Liver (tissue), 9 donors: Measurements from ENCODE around the gene PTPN23. TPM values are rescaled to one million over a fixed set of nuclear protein-coding genes. Genes with fewer than 3 reads are reported as not detected.

Experiments
- DNase-seq: peaks from one replicate; pipeline ENCODE4 v3.0.0-alpha.2; 2017; ENCODE audit warnings: low spot score
- H3K27ac ChIP-seq, 2 donors: one replicate each; pipeline ENCODE4 v1.7.0; 2013; ENCODE audit warnings: inconsistent platforms in 2 of 2, low read length in 2 of 2, control low read depth in 1 of 2, low read depth in 1 of 2, mild to moderate bottlenecking in 1 of 2
- H3K27me3 ChIP-seq, 4 donors: one replicate each; pipeline versions ENCODE4 v1.6.1 to v1.7.0; 2013; ENCODE audit warnings: low read length in 3 of 4, inconsistent platforms in 1 of 4, mild to moderate bottlenecking in 1 of 4, moderate library complexity in 1 of 4; ENCODE audit not compliant: control insufficient read depth in 4 of 4, insufficient read depth in 4 of 4
- H3K36me3 ChIP-seq, 4 donors: one replicate each; pipeline versions ENCODE4 v1.6.1 to v1.7.0; 2013; ENCODE audit warnings: low read length in 3 of 4, mild to moderate bottlenecking in 3 of 4, low read depth in 1 of 4, moderate library complexity in 1 of 4; ENCODE audit not compliant: control insufficient read depth in 4 of 4, insufficient read depth in 3 of 4
- H3K4me1 ChIP-seq, 4 donors: one replicate each; pipeline versions ENCODE4 v1.6.1 to v1.7.0; 2013; ENCODE audit warnings: low read length in 3 of 4, mild to moderate bottlenecking in 3 of 4, moderate library complexity in 1 of 4; ENCODE audit not compliant: control insufficient read depth in 4 of 4, insufficient read depth in 4 of 4
- H3K4me3 ChIP-seq, 3 donors: one replicate each; pipeline versions ENCODE4 v1.6.1 to v1.7.0; 2013; ENCODE audit warnings: low read length in 3 of 3, control low read depth in 1 of 3, low read depth in 1 of 3, mild to moderate bottlenecking in 1 of 3
- H3K9ac ChIP-seq, 2 donors: one replicate each; pipeline ENCODE4 v1.7.0; 2013; ENCODE audit warnings: low read length in 2 of 2, mild to moderate bottlenecking in 2 of 2, moderate library complexity in 2 of 2, control low read depth in 1 of 2, low read depth in 1 of 2
- H3K9me3 ChIP-seq, 4 donors: one replicate each; pipeline versions ENCODE4 v1.6.1 to v1.7.0; 2013; ENCODE audit warnings: low read length in 3 of 4; ENCODE audit not compliant: control insufficient read depth in 4 of 4
- FOXA1 ChIP-seq: IDR thresholded peaks from 2 replicates; pipeline ENCODE4 v1.6.1; 2016; ENCODE audit warnings: antibody characterized with exemption
- FOXA2 ChIP-seq: IDR thresholded peaks from 2 replicates; pipeline ENCODE4 v1.6.1; 2016; ENCODE audit warnings: antibody characterized with exemption
- GABPA ChIP-seq, 2 donors: IDR thresholded peaks in 1 of 2; conservative IDR thresholded peaks in 1 of 2; 2 replicates each; pipeline ENCODE4 v1.6.1; 2016; ENCODE audit warnings: antibody characterized with exemption in 2 of 2, mild to moderate bottlenecking in 1 of 2, moderate library complexity in 1 of 2
- HNF4A ChIP-seq, 2 donors: conservative IDR thresholded peaks; 2 replicates each; pipeline ENCODE4 v1.6.1; 2016; ENCODE audit warnings: antibody characterized with exemption in 2 of 2, mild to moderate bottlenecking in 2 of 2
- HNF4G ChIP-seq: IDR thresholded peaks from 2 replicates; pipeline ENCODE4 v1.6.1; 2016; ENCODE audit warnings: antibody characterized with exemption
- RAD21 ChIP-seq, 2 donors: IDR thresholded peaks; 2 replicates each; pipeline ENCODE4 v1.6.1; 2016; ENCODE audit warnings: antibody characterized with exemption in 2 of 2, mild to moderate bottlenecking in 2 of 2
- RXRA ChIP-seq, 2 donors: IDR thresholded peaks; 2 replicates each; pipeline ENCODE4 v1.6.1; 2017 to 2018; ENCODE audit warnings: antibody characterized with exemption in 2 of 2, mild to moderate bottlenecking in 1 of 2
- SP1 ChIP-seq: IDR thresholded peaks from 2 replicates; pipeline ENCODE4 v1.6.1; 2018; ENCODE audit warnings: antibody characterized with exemption, mild to moderate bottlenecking
- YY1 ChIP-seq: IDR thresholded peaks from 2 replicates; pipeline ENCODE4 v1.6.1; 2016; ENCODE audit warnings: antibody characterized with exemption, mild to moderate bottlenecking
- WGBS: extraction: QIAGEN DNeasy Blood & Tissue Kit; methylation state at CpG from one replicate; pipeline ENCODE4 v1.1.7; 2013; 5-methylcytosine and 5-hydroxymethylcytosine counted together
- polyA plus RNA-seq, 2 donors: library from polyadenylated mRNA; stranded (reverse) in 1 of 2; unstranded in 1 of 2; fragments of 200-250 nt in 1 of 2; fragments of >200 nt in 1 of 2; fragmentation: Nextera tagmentation in 1 of 2; extraction: Ambion mirVana in 1 of 2; gene quantifications; one replicate each; pipeline versions ENCODE4 v1.2.1 to v1.2.3, GENCODE V29; 2013 to 2015
- total RNA-seq, 2 donors: library from RNA; depleted of rRNA; stranded (reverse); fragments of >200 nt; gene quantifications; one replicate each; pipeline ENCODE4 v1.2.3, GENCODE V29; 2014
- TF ChIP-seq, protein P1 (sequence below): IDR thresholded peaks from 2 replicates; pipeline ENCODE4 v1.6.1; 2016; ENCODE audit warnings: antibody characterized with exemption
- TF ChIP-seq, protein P2 (sequence below): IDR thresholded peaks from 2 replicates; pipeline ENCODE4 v1.6.1; 2016; ENCODE audit warnings: antibody characterized with exemption
- TF ChIP-seq, protein P3 (sequence below): IDR thresholded peaks from 2 replicates; pipeline ENCODE4 v1.6.1; 2016; ENCODE audit warnings: antibody characterized with exemption, mild to moderate bottlenecking
- donor health status: healthy.
- donor health status: healthy.
- donor health status: healthy.
- donor health status: healthy.
- donor health status: healthy.

PTPN23 gene
- total and polyA plus RNA-seq, 4 donors = 3.8 to 84.4 (median 11.5) TPM

DNA sequence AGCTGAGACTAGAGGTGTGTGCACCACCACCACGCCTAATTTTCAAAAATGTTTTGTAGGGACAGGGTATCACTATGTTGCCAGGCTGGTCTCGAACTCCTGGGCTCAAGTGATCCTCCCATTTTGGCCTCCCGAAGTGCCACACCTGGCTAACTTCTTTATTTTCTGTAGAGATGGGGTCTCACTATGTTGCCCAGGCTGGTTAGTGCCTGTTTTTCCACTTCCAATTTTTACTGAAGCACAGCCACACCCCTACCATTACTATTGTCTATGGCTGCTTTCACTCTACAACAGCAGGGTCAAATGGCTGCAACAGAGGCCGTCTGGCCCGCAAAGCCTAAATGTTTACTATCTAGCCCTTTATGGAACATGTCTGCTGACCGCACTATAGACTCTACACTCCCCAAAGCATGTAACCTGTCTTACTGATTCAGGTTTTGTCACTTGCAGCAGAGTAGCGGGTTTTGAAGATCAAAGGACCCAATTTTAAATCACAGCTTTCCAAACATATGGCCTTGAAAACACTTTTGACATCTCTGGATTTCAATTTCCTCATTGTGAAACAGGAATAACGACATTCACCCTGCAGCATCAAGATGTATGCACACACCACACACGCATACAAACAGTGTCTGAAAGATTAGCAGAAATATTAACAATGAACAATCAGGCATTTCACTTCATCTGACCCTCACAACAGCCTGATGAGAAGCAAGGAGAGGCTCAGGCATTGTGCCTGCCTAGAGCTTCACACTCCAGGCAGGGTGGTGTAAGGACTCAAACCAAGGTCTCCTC lies 48.9 kb downstream of the PTPN23 start:
- 94% methylated on average over 9 of the region's 9 CpGs for WGBS
- Histone ChIP-seq H3K4me1 (peaks cover 0 to 42% (median 18%) of the 10 kb centered on the region in 4 donors), H3K9me3 (no peaks in the 10 kb centered on the region), H3K4me3 (no peak overlapping the region), H3K9ac (no peak overlapping the region), H3K27ac (no peak overlapping the region), H3K36me3 (peaks cover 1 to 36% (median 21%) of the 10 kb centered on the region in 4 donors), H3K27me3 (no peaks in the 10 kb centered on the region)
- DNase-seq = peak; percentile 10
- TF ChIP-seq, protein P1, sequence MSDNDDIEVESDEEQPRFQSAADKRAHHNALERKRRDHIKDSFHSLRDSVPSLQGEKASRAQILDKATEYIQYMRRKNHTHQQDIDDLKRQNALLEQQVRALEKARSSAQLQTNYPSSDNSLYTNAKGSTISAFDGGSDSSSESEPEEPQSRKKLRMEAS = no peak
- TF ChIP-seq SP1 = no peak
- TF ChIP-seq FOXA1 = no peak
- no peak for TF ChIP-seq GABPA (IDR thresholded peaks at IDR 0.05 in 1 of 2, conservative IDR thresholded peaks at IDR 0.05 in 1 of 2)
- TF ChIP-seq YY1 = no peak
- no peak for TF ChIP-seq HNF4A (conservative IDR thresholded peaks at IDR 0.05)
- TF ChIP-seq, protein P2, sequence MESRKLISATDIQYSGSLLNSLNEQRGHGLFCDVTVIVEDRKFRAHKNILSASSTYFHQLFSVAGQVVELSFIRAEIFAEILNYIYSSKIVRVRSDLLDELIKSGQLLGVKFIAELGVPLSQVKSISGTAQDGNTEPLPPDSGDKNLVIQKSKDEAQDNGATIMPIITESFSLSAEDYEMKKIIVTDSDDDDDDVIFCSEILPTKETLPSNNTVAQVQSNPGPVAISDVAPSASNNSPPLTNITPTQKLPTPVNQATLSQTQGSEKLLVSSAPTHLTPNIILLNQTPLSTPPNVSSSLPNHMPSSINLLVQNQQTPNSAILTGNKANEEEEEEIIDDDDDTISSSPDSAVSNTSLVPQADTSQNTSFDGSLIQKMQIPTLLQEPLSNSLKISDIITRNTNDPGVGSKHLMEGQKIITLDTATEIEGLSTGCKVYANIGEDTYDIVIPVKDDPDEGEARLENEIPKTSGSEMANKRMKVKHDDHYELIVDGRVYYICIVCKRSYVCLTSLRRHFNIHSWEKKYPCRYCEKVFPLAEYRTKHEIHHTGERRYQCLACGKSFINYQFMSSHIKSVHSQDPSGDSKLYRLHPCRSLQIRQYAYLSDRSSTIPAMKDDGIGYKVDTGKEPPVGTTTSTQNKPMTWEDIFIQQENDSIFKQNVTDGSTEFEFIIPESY = no peak
- TF ChIP-seq, protein P3, sequence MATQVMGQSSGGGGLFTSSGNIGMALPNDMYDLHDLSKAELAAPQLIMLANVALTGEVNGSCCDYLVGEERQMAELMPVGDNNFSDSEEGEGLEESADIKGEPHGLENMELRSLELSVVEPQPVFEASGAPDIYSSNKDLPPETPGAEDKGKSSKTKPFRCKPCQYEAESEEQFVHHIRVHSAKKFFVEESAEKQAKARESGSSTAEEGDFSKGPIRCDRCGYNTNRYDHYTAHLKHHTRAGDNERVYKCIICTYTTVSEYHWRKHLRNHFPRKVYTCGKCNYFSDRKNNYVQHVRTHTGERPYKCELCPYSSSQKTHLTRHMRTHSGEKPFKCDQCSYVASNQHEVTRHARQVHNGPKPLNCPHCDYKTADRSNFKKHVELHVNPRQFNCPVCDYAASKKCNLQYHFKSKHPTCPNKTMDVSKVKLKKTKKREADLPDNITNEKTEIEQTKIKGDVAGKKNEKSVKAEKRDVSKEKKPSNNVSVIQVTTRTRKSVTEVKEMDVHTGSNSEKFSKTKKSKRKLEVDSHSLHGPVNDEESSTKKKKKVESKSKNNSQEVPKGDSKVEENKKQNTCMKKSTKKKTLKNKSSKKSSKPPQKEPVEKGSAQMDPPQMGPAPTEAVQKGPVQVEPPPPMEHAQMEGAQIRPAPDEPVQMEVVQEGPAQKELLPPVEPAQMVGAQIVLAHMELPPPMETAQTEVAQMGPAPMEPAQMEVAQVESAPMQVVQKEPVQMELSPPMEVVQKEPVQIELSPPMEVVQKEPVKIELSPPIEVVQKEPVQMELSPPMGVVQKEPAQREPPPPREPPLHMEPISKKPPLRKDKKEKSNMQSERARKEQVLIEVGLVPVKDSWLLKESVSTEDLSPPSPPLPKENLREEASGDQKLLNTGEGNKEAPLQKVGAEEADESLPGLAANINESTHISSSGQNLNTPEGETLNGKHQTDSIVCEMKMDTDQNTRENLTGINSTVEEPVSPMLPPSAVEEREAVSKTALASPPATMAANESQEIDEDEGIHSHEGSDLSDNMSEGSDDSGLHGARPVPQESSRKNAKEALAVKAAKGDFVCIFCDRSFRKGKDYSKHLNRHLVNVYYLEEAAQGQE = no peak
- no peak for TF ChIP-seq HNF4G
- no peak for TF ChIP-seq RXRA (IDR thresholded peaks at IDR 0.05)

DNA sequence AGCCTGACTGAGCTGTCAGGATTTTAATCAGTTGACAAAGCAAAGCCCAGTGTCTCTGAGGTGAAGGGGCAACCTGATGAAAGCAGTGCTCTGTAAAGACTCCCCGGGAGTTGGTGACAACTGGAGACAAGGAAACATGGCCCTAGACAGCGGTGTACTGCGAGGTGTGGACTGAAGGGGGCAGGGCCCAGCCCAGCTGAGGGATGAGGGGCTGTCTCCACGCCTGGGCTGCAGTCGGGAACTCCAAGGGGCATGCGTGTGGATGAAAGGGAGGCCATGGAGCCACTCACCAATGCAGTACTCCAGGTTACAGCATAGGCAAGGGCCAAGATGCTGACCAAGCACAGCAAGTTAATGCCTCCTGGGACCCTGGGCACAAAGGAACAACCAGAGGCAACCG lies 49.8 kb downstream of the PTPN23 start:
- Histone ChIP-seq H3K9ac (no peak overlapping the region), H3K9me3 (no peaks in the 10 kb centered on the region), H3K27me3 (no peaks in the 10 kb centered on the region), H3K27ac (no peak overlapping the region), H3K4me1 (peaks cover 3 to 41% (median 15%) of the 10 kb centered on the region in 4 donors), H3K36me3 (peaks cover 1 to 36% (median 19%) of the 10 kb centered on the region in 4 donors), H3K4me3 (no peak overlapping the region)
- WGBS = 96% methylated on average over 7 of the region's 7 CpGs
- no peak for TF ChIP-seq RAD21 (IDR thresholded peaks at IDR 0.05)
- no peak for TF ChIP-seq FOXA1
- TF ChIP-seq, protein P3 = no peak
- no peak for TF ChIP-seq FOXA2
- TF ChIP-seq HNF4A (conservative IDR thresholded peaks at IDR 0.05) = no peak
- DNase-seq = no peak
